Ecto neural progenitor cell (in vitro differentiated cells): ENCODE results near the gene SLC12A7.
"Not testable (repeated sequence)": the region's sequence is repeated elsewhere in the genome, so short reads cannot be mapped to it uniquely, and the experiment has no call there.

Source experiments
- DNase-seq: peaks from one replicate; pipeline ENCODE4 v3.0.0-alpha.2; 2018; ENCODE audit warnings: low spot score

The SLC12A7 gene

DNA sequence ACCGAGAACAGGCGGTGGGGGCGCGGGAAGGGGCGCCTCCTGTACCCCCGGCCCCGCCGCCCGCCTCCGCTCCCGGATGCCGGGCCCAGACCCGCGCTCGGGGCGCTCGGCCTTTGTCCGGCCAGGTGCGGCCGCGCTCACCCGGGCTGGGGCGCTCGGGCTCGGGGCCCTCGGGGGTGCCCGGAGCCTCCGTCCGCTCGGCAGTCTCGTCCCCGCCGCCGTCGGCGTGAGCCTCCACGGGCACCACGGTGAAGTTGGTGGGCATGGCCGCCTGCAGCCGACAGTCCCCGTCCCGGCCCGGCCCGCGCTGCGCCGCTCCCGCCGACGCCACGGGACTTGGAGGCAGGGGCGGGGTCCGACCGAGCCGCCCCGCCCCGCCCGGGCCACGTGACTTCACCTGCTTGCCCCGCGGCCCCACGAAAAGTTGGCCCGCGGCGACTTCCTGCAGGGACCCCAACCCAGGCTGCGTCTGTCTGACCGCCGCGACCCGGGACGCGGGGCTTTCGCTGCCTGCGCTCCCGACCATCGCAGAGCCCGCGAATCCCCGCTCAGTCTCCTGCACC lies at the start of gene SLC12A7:
Gene SLC12A7 (minus strand): TSS at position 337 of the 563 bp plus-strand sequence. CDS start 72 bp downstream, at position 265.
- DNase-seq: peak; percentile 78

GRCh38 chr5:1161108-1161832 lies 49.4 kb upstream of the SLC12A7 start:
- DNase-seq: no peak

GRCh38 chr5:1159774-1160406 lies 48.0 kb upstream of the SLC12A7 start:
- no peak for DNase-seq

- DNase-seq: no peak
These were observed 47.4 kb upstream of the SLC12A7 start for GRCh38 chr5:1159341-1159675.

GRCh38 chr5:1158647-1159340 lies 46.9 kb upstream of the SLC12A7 start:
- no peak for DNase-seq

DNA sequence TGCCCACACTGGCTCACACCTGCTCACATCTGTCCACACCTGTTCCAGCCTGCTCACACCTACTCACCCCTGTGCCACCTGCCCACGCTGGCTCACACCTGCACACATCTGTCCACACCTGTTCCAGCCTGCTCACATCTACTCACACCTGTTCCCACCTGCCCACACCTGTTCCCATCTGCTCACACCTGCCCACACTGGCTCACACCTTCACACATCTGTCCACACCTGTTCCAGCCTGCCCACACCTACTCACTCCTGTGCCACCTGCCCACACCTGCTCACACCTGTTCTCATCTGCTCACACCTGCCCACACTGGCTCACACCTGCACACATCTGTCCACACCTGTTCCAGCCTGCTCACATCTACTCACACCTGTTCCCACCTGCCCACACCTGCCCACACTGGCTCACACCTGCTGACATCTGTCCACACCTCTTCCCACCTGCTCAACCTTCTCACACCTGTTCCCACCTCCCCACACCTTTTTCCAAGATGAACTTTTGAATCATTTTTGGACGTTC lies 45.7 kb upstream of the SLC12A7 start:
- not testable (repeated sequence) for DNase-seq

DNA sequence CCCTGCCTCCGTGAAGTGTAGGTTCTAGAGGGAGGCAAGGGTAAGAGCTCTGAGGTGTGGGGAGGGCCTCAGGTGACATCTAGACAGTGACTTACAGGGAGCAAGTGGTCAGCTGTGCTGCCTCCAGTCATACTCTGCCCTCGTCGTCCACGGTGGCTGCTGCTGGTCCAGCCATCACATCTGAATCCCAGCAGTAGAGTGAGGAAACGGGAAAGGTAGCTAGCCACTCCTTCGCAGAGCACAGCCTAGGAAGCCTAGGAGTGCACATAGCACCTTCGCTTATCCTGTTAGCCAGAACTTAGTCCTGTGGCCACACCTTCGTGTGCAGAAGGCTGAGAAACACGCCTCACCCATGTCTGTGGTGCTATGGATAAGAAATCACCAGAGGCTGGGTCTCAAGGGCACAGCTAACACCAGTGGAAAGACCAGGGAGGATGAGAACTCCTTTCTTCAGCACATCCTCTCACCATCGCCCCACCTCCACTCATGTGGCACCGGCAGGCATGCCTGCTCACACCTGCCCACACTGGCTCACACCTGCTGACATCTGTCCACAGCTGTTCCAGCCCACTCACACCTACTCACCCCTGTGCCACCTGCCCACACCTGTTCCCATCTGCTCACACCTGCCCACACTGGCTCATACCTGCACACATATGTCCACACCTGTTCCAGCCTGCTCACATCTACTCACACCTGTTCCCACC lies 45.0 kb upstream of the SLC12A7 start:
- DNase-seq: no peak

- no peak for DNase-seq
These were observed 44.3 kb upstream of the SLC12A7 start for GRCh38 chr5:1156033-1156753.

DNA sequence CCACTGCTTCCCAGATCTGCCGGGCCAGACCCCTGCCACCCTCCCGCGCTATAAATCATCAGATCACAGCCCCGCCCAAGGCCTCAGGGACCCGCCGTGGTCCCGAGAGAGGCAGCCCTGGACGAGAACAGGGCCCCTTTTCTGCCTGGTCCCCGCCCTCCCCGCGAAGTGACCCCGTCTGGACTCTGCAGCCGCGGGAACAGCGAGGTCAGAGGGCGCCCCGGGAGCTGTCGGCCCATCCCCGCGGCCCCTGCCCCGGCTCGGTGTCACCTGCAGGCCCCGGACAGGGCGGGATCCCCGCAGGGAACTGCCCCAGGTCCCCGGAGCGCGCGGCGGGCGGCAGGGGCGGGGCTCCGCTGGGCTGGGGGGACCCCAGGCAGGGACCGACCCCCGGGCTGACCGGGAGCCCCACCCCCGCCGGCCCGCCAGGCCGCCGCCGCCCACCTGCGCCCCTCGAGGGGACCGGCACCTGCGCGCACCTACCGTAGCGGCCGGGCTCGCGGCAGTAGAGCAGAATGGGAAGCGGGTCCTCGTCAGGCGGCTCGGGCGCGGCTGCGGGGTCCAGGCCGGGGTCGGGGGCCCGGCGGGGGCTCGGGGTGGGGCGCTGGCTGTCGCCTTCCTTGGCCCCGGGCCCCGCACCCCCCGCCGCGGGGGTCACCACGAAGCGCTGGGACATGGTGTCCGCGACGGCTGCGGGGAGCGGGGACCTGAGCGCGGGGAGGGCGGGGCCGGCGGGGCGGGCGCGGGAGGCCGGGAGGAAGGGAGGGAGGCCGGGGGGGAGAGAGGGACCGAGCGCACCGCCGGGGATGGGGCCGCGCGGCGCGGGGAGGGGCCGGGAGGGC lies 43.5 kb upstream of the SLC12A7 start:
- DNase-seq: no peak

GRCh38 chr5:1153428-1153827 lies 41.6 kb upstream of the SLC12A7 start:
- DNase-seq: no peak

- DNase-seq: no peak
These were observed 41.0 kb upstream of the SLC12A7 start for GRCh38 chr5:1152771-1153282.

- DNase-seq: no peak
These were observed 40.3 kb upstream of the SLC12A7 start for GRCh38 chr5:1152156-1152555.

DNA sequence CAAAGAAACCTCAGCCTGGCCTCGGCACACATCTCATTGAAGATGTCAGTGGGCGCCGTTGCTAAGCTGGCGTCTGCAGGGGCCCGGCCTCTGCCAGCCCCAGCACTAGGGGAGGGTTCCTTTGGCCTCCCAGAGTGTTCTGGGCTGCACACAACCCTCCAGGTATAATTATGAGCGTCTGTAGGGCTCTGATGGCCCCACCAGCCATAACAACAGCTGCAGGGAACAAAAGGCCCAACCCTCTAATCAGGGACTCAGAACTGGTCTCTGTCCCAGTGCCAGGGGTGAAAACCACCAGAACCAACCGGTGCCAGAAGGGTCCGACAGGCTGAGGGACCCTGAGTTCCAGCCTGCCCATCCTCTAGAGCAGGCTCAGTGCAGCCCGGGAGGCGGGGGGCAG lies 39.5 kb upstream of the SLC12A7 start:
- DNase-seq: no peak

- DNase-seq: no peak
These were observed 39.0 kb upstream of the SLC12A7 start for GRCh38 chr5:1150866-1151265.

GRCh38 chr5:1144638-1145396 lies 33.0 kb upstream of the SLC12A7 start:
- no peak for DNase-seq

- DNase-seq: no peak
These were observed 32.2 kb upstream of the SLC12A7 start for GRCh38 chr5:1144089-1144488.

GRCh38 chr5:1143670-1143951 lies 31.7 kb upstream of the SLC12A7 start:
- DNase-seq: no peak

DNA sequence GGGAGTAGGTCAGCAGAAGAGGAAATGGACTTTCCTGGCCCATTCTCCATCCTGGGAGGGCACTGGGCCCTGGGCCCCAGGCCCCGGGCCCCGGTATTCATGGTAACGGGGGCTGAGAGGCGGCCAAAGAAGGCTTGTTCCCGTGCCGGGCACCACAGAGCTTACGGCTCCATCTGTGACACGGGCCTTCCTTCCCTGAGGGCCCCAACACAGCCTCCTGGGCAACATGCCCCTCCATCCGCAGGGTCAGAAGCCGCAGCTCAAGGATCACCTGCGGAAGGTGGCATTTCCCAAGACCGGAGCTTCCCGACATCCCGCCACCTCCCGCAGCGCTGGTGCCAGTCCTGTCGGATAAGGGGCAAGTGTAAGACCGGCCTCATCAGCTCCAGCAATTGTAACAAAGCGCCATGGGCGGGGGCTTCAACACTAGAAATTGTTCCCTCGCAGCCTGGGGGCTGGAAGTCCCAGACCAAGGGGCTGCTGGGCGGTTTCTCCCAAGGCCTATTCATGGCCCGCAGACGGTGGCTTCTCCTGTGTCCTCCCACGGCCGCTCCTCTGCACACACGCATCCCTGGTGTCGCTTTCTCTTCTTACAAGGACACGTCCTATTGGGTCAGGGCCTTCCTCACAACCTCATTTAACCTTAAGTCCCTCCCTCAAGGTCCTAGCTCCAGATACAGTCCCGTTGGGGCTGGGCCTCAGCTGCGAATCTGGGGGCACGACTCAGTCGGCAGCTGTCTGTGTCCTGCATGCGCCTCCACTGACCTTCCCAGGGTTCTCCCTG lies 31.2 kb upstream of the SLC12A7 start:
- no peak for DNase-seq

- DNase-seq: no peak
These were observed 30.0 kb upstream of the SLC12A7 start for GRCh38 chr5:1141834-1142233.
